ENCODE results near the gene FAM118A. TPM values are rescaled to one million over a fixed set of nuclear protein-coding genes. Genes with fewer than 3 reads are reported as not detected.

FAM118A gene
- total RNA-seq, 1 experiment from 2014 or later: 37.9 TPM

- Histone ChIP-seq H4K5ac (ENCODE audit: insufficient read length, low read depth, low read length) (no peak overlapping the region), H2BK12ac (ENCODE audit: insufficient read length, low read depth, low read length) (no peak overlapping the region), H3K27ac (ENCODE audit: insufficient read length, low read depth, low read length) (no peak overlapping the region), H3K18ac (ENCODE audit: insufficient read length, low read depth, low read length) (no peak overlapping the region), H3T11ph (ENCODE audit: low read length) (no peak overlapping the region), H2BK5ac (ENCODE audit: insufficient read length, low read length) (no peak overlapping the region), H3K79me1 (ENCODE audit: insufficient read depth, low read depth, low read length, poor library complexity, severe bottlenecking) (no peaks in the 10 kb centered on the region), H4K8ac (replicated peaks; ENCODE audit: insufficient read length, low read depth, low read length) (no peak overlapping the region), H2BK120ac (ENCODE audit: low read depth, low read length, poor library complexity, severe bottlenecking) (no peak overlapping the region), H3K4ac (ENCODE audit: low read depth, low read length) (no peak overlapping the region), H2AFZ (ENCODE audit: low read length) (no peak overlapping the region), H3K23me2 (ENCODE audit: insufficient read length, low read depth, low read length, poor library complexity, severe bottlenecking) (peaks cover 13% of the 10 kb centered on the region), H3K23ac (ENCODE audit: insufficient read length, low read depth, low read length) (no peak overlapping the region), H3K4me2 (ENCODE audit: insufficient read depth, insufficient read length, low read length) (peak overlapping the region; percentile 63), H3K27me3 (ENCODE audit: insufficient read depth, low read length) (no peaks in the 10 kb centered on the region), H3K4me1 (ENCODE audit: insufficient read depth, low read length) (peaks cover 4% of the 10 kb centered on the region; the same call in 1 of the 2 replicates), H2AK5ac (ENCODE audit: insufficient read length, low read length) (no peak overlapping the region), H3K14ac (ENCODE audit: insufficient read depth, low read length) (no peak overlapping the region), H2BK20ac (ENCODE audit: low read depth, low read length, poor library complexity, severe bottlenecking) (no peak overlapping the region), H3K56ac (ENCODE audit: insufficient read length, low read depth, low read length) (no peak overlapping the region), H3K9me3 (ENCODE audit: control insufficient read depth, low read depth, low read length) (no peaks in the 10 kb centered on the region), H3K79me2 (ENCODE audit: insufficient read depth, low read length) (no peaks in the 10 kb centered on the region; the same call in 1 of the 2 replicates), H3K9ac (ENCODE audit: extremely low read depth, insufficient read length, low read length) (no peak overlapping the region), H4K91ac (ENCODE audit: insufficient read length, low read depth, low read length) (no peak overlapping the region), H4K20me1 (ENCODE audit: control insufficient read depth, insufficient read depth, insufficient read length) (no peaks in the 10 kb centered on the region), H2BK15ac (ENCODE audit: low read depth, low read length) (no peak overlapping the region)
- H3K27ac Mint-ChIP-seq: peak overlapping the region; percentile 30 to 96 (median 62)
- peaks cover 29 to 34% of the 10 kb centered on the region in 2 experiments for H3K4me1 Mint-ChIP-seq
- no peak for DNase-seq
- no CpG with 5 or more reads among the region's 6 CpGs for WGBS (ENCODE audit: extremely low coverage, insufficient read length, low lambda C conversion rate)
- peaks cover 4 to 7% (median 6%) of the 10 kb centered on the region in 3 experiments; a peak in 3 of 7 replicates for H3K36me3 Mint-ChIP-seq (ENCODE audit: insufficient read depth in 1 of 3, low read depth in 3 of 3)
- peaks cover 9% of the 10 kb centered on the region for H3K27me3 Mint-ChIP-seq (ENCODE audit: low read depth)
- TF ChIP-seq CTCF (conservative IDR thresholded peaks at IDR 0.05): no peak
- peak overlapping the region; percentile 63 to 79 for H3K4me3 Mint-ChIP-seq
- no peaks in the 10 kb centered on the region for H3K9me3 Mint-ChIP-seq
These were observed 1.3 kb upstream of the FAM118A start for GRCh38 chr22:45308391-45308956.
